CD14-positive monocyte (primary cell): ENCODE measurements around the gene RIPPLY3. TPM values are rescaled to one million over a fixed set of nuclear protein-coding genes. Genes with fewer than 3 reads are reported as not detected.

Source experiments
- DNase-seq, 3 donors: peaks; one replicate each; pipeline ENCODE4 v3.0.0-alpha.2; 2011 to 2022
- H2AFZ ChIP-seq: 2 replicates; pipeline ENCODE4 v1.6.0; 2012; ENCODE audit warnings: mild to moderate bottlenecking, low read depth, low read length, inconsistent platforms; ENCODE audit not compliant: insufficient read depth, poor library complexity, severe bottlenecking
- H3K27ac ChIP-seq, 2 donors: 1 replicate in 1 of 2; 2 replicates in 1 of 2; pipeline ENCODE4 v1.5.1; 2012 to 2013; ENCODE audit warnings: low read length in 2 of 2, control low read depth in 1 of 2, inconsistent platforms in 1 of 2, low read depth in 1 of 2, mild to moderate bottlenecking in 1 of 2
- H3K27me3 ChIP-seq, 2 donors: one replicate each; pipeline versions ENCODE4 v1.6.0 to v1.6.1; 2011 to 2013; ENCODE audit warnings: low read length in 2 of 2; ENCODE audit not compliant: control insufficient read depth in 2 of 2, insufficient read depth in 2 of 2
- H3K36me3 ChIP-seq, 2 donors: replicated peaks in 1 of 2; 1 replicate in 1 of 2; 2 replicates in 1 of 2; pipeline versions ENCODE4 v1.5.1 to v1.6.1; 2012 to 2013; ENCODE audit warnings: low read length in 2 of 2, control low read depth in 1 of 2, inconsistent platforms in 1 of 2, mild to moderate bottlenecking in 1 of 2; ENCODE audit not compliant: insufficient read depth in 2 of 2, control insufficient read depth in 1 of 2
- H3K4me1 ChIP-seq, 2 donors: 1 replicate in 1 of 2; 2 replicates in 1 of 2; pipeline versions ENCODE4 v1.5.1 to v1.6.1; 2012 to 2013; ENCODE audit warnings: low read length in 2 of 2, control low read depth in 1 of 2, inconsistent platforms in 1 of 2, mild to moderate bottlenecking in 1 of 2, moderate library complexity in 1 of 2; ENCODE audit not compliant: insufficient read depth in 2 of 2, control insufficient read depth in 1 of 2
- H3K4me2 ChIP-seq: replicated peaks from 2 replicates; pipeline ENCODE3; 2012; ENCODE audit warnings: low read length, moderate library complexity, mild to moderate bottlenecking; ENCODE audit not compliant: poor library complexity, severe bottlenecking; ENCODE audit errors: extremely low read depth
- H3K4me3 ChIP-seq, 3 experiments: fragments of 200-600 bp in 1 of 3; sonication (generic) in 1 of 3; replicated peaks in 1 of 3; 1 replicate in 2 of 3; 2 replicates in 1 of 3; pipeline ENCODE4 v1.5.1; 2011 to 2013; ENCODE audit warnings: low read length in 3 of 3, mild to moderate bottlenecking in 3 of 3, control low read depth in 2 of 3, low read depth in 2 of 3, inconsistent platforms in 1 of 3, moderate library complexity in 1 of 3
- H3K79me2 ChIP-seq: 2 replicates; pipeline ENCODE4 v1.6.0; 2012; ENCODE audit warnings: mild to moderate bottlenecking, control low read depth, inconsistent platforms, low read length, moderate library complexity; ENCODE audit not compliant: insufficient read depth
- H3K9ac ChIP-seq: 2 replicates; pipeline ENCODE4 v1.6.0; 2017; ENCODE audit warnings: low read length, mild to moderate bottlenecking; ENCODE audit not compliant: insufficient read depth, poor library complexity, severe bottlenecking
- H3K9me3 ChIP-seq, 2 donors: replicated peaks in 1 of 2; 1 replicate in 1 of 2; 2 replicates in 1 of 2; pipeline versions ENCODE4 v1.5.1 to v1.6.1; 2012 to 2013; ENCODE audit warnings: low read length in 2 of 2, control low read depth in 1 of 2; ENCODE audit not compliant: control insufficient read depth in 1 of 2, insufficient read depth in 1 of 2
- H4K20me1 ChIP-seq: 2 replicates; pipeline ENCODE4 v1.6.0; 2012; ENCODE audit warnings: mild to moderate bottlenecking, low read length, control low read depth, moderate library complexity; ENCODE audit not compliant: insufficient read depth
- H3K27ac Mint-ChIP-seq, 7 donors: one replicate each; pipeline ENCODE4 v1.8.0; 2020; ENCODE audit warnings: mild to moderate bottlenecking in 7 of 7, mixed read lengths in 7 of 7, moderate library complexity in 6 of 7, inconsistent platforms in 2 of 7
- H3K27me3 Mint-ChIP-seq, 3 donors: one replicate each; pipeline ENCODE4 v1.8.0; 2021 to 2022; ENCODE audit warnings: low read depth in 3 of 3, mild to moderate bottlenecking in 3 of 3, mixed read lengths in 3 of 3, moderate library complexity in 3 of 3, inconsistent platforms in 1 of 3
- H3K36me3 Mint-ChIP-seq, 2 donors: one replicate each; pipeline ENCODE4 v1.8.0; 2020; ENCODE audit warnings: mixed read lengths in 2 of 2, inconsistent platforms in 1 of 2, mild to moderate bottlenecking in 1 of 2
- H3K4me1 Mint-ChIP-seq: one replicate; pipeline ENCODE4 v1.8.0; 2020; ENCODE audit warnings: mild to moderate bottlenecking, mixed read lengths
- H3K4me3 Mint-ChIP-seq, 2 donors: one replicate each; pipeline ENCODE4 v1.8.0; 2020; ENCODE audit warnings: mild to moderate bottlenecking in 2 of 2, mixed read lengths in 2 of 2, moderate library complexity in 1 of 2
- H3K9me3 Mint-ChIP-seq, 7 donors: one replicate each; pipeline ENCODE4 v1.8.0; 2020 to 2022; ENCODE audit warnings: mixed read lengths in 7 of 7, mild to moderate bottlenecking in 6 of 7, moderate library complexity in 6 of 7, inconsistent platforms in 2 of 7
- CTCF ChIP-seq: fragments of 200-600 bp; IDR thresholded peaks from one replicate; pipeline ENCODE4 v1.8.0; 2022; ENCODE audit warnings: antibody characterized with exemption, mild to moderate bottlenecking
- WGBS: methylation state at CpG from one replicate; pipeline ENCODE4 v1.1.5; 2013; ENCODE audit warnings: missing lambda C conversion rate; ENCODE audit not compliant: insufficient coverage; 5-methylcytosine and 5-hydroxymethylcytosine counted together
- intact Hi-C, 2 donors: fragments of 100-400 bp; cut with micrococcal nuclease; formaldehyde crosslinking; loops; one replicate each; pipeline versions ENCODE4 v1.15.0 to v1.15.1; 2023
- polyA plus RNA-seq, 3 donors: library from polyadenylated mRNA; depleted of rRNA in 1 of 3; unstranded in 2 of 3; stranded (reverse) in 1 of 3; fragments of 300-500 nt in 2 of 3; fragments of >200 nt in 1 of 3; fragmentation: Illumina TruSeq in 2 of 3; gene quantifications; 1 replicate in 2 of 3; 2 replicates in 1 of 3; pipeline ENCODE4 v1.2.3, GENCODE V29; 2012 to 2021

Gene RIPPLY3
- polyA plus RNA-seq, 3 donors, result not detected

DNA sequence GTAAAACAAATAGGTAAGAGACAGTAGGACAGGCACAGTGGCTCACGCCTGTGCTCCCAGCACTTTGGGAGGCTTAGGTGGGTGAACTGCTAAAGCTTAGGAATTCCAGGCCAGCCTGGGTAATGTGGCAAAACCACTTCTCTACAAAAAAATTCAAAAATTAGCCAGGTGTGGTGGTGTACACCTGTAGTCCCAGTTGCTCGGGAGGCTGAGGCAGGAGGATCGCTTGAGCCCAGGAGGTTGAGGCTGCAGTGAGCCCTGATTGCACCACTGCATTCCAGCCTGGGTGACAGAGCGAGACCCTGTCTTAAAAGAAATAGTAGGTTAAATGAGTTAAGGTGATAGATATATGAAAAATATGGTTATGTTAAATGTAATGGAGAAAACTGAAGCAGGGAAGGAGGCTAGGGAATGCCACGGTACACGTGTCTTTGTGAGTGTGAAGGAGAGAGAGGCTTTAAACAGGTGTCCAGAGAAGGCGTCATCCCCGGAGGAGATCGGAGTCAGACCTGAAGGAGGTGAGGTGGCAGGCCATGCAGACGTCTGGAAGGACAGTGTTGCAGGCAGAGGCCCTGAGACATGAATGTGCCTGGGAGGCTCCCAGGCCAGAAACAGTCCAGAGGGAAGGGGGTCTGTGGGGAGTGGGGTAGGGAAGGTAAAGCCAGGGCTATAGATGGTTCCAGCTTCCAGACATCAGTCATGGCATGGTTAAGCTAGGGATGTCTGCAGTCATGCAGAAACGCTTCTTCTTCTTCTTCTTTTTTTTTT lies 7.2 kb upstream of the RIPPLY3 start:
- no peaks in the 10 kb centered on the region for H3K36me3 Mint-ChIP-seq
- H3K27ac ChIP-seq, result no peak overlapping the region
- peaks cover 1 to 6% (median 3%) of the 10 kb centered on the region in 7 donors for H3K9me3 Mint-ChIP-seq
- intact Hi-C loops, result no loop called here
- H3K4me3 Mint-ChIP-seq, result no peak overlapping the region
- no peaks in the 10 kb centered on the region for H3K36me3 ChIP-seq
- DNase-seq, result no peak
- TF ChIP-seq CTCF, result no peak
- peaks cover 12% of the 10 kb centered on the region for H3K4me1 Mint-ChIP-seq
- no peaks in the 10 kb centered on the region for H3K79me2 ChIP-seq
- no peak overlapping the region for H3K27ac Mint-ChIP-seq
- no peak overlapping the region for H3K4me2 ChIP-seq
- H4K20me1 ChIP-seq, result no peaks in the 10 kb centered on the region
- peaks cover 8 to 31% (median 13%) of the 10 kb centered on the region in 3 donors for H3K27me3 Mint-ChIP-seq
- peaks cover 4 to 10% of the 10 kb centered on the region in 2 donors for H3K27me3 ChIP-seq
- H3K4me3 ChIP-seq, result no peak overlapping the region
- no peaks in the 10 kb centered on the region for H3K9me3 ChIP-seq
- H2AFZ ChIP-seq, result no peak overlapping the region
- 94% methylated on average over 9 of the region's 11 CpGs for WGBS
- no peak overlapping the region for H3K9ac ChIP-seq
- no peaks in the 10 kb centered on the region for H3K4me1 ChIP-seq

DNA sequence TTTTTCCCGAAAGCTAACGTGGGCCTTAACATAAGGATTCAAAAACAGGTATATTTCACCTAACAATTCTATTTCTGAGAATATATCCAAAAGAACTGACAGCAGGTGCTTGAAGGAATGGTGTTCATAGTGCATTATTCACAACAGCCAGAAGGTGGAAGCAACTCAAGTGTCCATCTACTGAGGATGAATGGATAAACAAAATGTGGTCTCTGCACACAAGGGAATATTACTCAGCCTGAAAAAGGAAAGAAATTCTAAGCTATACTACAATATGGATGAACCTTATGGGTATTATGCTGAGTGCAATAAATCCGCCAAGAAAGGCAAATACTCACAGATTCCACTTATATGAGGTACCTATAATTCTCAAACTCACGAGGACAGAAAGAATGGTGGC lies 6.1 kb upstream of the RIPPLY3 start:
- H4K20me1 ChIP-seq, result no peaks in the 10 kb centered on the region
- no peaks in the 10 kb centered on the region for H3K36me3 Mint-ChIP-seq
- no peaks in the 10 kb centered on the region for H3K79me2 ChIP-seq
- H3K4me1 Mint-ChIP-seq, result peaks cover 9% of the 10 kb centered on the region
- no peaks in the 10 kb centered on the region for H3K4me1 ChIP-seq
- H3K27me3 ChIP-seq, result peaks cover 0 to 10% of the 10 kb centered on the region in 2 donors
- TF ChIP-seq CTCF, result no peak
- H3K9ac ChIP-seq, result no peak overlapping the region
- H3K4me3 Mint-ChIP-seq, result no peak overlapping the region
- no peak for DNase-seq
- no peak overlapping the region for H3K4me3 ChIP-seq
- no peaks in the 10 kb centered on the region for H3K36me3 ChIP-seq
- no peak overlapping the region for H2AFZ ChIP-seq
- no peak overlapping the region for H3K4me2 ChIP-seq
- peaks cover 0 to 6% (median 4%) of the 10 kb centered on the region in 7 donors for H3K9me3 Mint-ChIP-seq
- peaks cover 8 to 32% (median 12%) of the 10 kb centered on the region in 3 donors for H3K27me3 Mint-ChIP-seq
- H3K27ac Mint-ChIP-seq, result no peak overlapping the region
- WGBS, result 100% methylated on average over 1 of the region's 4 CpGs
- intact Hi-C loops, result no loop called here
- H3K9me3 ChIP-seq, result no peaks in the 10 kb centered on the region
- no peak overlapping the region for H3K27ac ChIP-seq
